ENCODE results near the gene GLP1R. TPM values are rescaled to one million over a fixed set of nuclear protein-coding genes. Genes with fewer than 3 reads are reported as not detected.

Gene GLP1R
- total RNA-seq, 3 donors from 2014 or later: 0.33 to 0.73 TPM; not detected in 1

DNA sequence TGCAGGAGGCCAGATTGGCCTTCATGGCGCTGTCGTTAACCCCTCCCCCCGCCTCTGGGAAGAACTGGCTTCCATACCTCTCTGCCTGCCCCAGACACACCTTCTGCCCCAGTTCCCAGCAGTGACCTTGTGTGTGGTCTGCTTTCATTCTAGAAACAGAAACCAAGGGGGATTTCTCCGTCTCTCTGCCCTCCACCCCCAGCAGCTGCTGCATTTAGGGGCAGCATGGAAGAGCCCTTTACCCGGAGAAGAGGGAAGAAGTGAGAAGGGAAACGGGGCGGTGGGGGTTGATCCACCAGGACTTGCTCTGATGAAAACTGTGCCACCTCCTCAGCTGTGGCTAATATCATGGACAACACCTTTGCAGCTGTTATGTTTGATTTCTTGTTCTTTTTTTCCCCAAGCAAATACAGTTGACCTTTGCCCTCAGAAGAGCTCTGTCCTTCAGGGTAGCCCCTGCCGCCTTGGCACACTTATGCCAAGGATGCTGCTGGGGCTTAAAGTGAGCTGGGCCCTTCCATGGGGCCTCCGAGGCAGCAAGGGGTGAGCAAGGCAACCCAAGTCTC is 6.1 kb downstream of the GLP1R start:
- Histone ChIP-seq H3K36me3 (no peaks in the 10 kb centered on the region), H3K4me1 (no peaks in the 10 kb centered on the region), H3K9me3 (no peaks in the 10 kb centered on the region), H3K27ac (no peak overlapping the region), H3K4me3 (no peak overlapping the region), H3K27me3 (peaks cover 0 to 2% of the 10 kb centered on the region in 2 donors)
- intact Hi-C loops (cut with DNase I; ENCODE audit: low total_unique reads): no loop called here
- TF ChIP-seq, protein P1, sequence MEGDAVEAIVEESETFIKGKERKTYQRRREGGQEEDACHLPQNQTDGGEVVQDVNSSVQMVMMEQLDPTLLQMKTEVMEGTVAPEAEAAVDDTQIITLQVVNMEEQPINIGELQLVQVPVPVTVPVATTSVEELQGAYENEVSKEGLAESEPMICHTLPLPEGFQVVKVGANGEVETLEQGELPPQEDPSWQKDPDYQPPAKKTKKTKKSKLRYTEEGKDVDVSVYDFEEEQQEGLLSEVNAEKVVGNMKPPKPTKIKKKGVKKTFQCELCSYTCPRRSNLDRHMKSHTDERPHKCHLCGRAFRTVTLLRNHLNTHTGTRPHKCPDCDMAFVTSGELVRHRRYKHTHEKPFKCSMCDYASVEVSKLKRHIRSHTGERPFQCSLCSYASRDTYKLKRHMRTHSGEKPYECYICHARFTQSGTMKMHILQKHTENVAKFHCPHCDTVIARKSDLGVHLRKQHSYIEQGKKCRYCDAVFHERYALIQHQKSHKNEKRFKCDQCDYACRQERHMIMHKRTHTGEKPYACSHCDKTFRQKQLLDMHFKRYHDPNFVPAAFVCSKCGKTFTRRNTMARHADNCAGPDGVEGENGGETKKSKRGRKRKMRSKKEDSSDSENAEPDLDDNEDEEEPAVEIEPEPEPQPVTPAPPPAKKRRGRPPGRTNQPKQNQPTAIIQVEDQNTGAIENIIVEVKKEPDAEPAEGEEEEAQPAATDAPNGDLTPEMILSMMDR (IDR thresholded peaks at IDR 0.05): no peak
- TF ChIP-seq POLR2A (IDR thresholded peaks at IDR 0.05): no peak
- TF ChIP-seq POLR2AphosphoS5 (IDR thresholded peaks at IDR 0.05): no peak
- no peak for DNase-seq (ENCODE audit: low spot score in 2 of 2)

DNA sequence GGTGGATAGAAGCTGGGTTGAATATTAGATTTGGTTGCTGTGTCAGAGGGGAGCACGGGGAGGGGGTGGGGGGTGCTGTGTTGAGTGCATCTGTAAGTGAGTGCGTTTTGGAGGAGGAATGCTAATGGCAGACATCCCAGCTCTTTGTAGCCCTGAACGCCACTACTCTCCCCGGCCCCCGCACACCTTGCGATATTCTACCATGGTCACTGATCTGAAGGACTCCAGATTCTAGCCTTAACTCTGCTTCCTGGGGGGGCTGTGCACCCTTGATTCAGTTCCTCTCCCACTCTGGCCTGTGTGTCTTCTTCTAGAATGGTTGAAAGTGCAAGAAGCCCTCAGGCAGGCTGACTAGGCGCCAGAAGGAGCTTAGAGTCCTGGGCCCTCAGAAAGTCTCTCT is 7.1 kb downstream of the GLP1R start:
- H3K27ac ChIP-seq: no peak overlapping the region

DNA sequence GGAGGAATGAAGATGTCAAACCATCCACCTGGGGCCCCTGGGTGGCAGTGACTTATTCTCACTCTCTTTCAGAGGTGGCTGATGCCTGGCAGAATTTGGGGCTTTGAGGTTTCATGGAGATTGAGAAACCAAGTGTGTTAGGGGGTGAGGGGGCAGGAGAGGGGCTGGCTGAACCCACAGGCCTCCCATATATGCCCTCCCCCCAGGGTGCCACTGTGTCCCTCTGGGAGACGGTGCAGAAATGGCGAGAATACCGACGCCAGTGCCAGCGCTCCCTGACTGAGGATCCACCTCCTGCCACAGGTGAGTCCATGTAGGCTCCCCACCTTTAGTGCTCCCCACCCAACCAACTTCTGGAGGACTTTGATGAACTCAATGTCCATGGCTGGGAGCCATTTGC is 7.6 kb downstream of the GLP1R start:
- TF ChIP-seq POLR2A (IDR thresholded peaks at IDR 0.05) (no peak), POLR2AphosphoS5 (IDR thresholded peaks at IDR 0.05) (no peak)
- TF ChIP-seq, protein P1 (IDR thresholded peaks at IDR 0.05): no peak
- Histone ChIP-seq H3K9me3 (no peaks in the 10 kb centered on the region), H3K4me1 (no peaks in the 10 kb centered on the region), H3K36me3 (no peaks in the 10 kb centered on the region), H3K27ac (no peak overlapping the region), H3K4me3 (no peak overlapping the region), H3K27me3 (peaks cover 0 to under 1% of the 10 kb centered on the region in 2 donors)
- no peak for DNase-seq (ENCODE audit: low spot score in 2 of 2)
- intact Hi-C loops (cut with DNase I; ENCODE audit: low total_unique reads): no loop called here

More for the DNA sequence above, 7.1 kb downstream of the GLP1R start:
- TF ChIP-seq POLR2AphosphoS5 (IDR thresholded peaks at IDR 0.05): no peak
- TF ChIP-seq POLR2A (IDR thresholded peaks at IDR 0.05): no peak
- TF ChIP-seq, protein P1 (IDR thresholded peaks at IDR 0.05): no peak
- intact Hi-C loops (cut with DNase I; ENCODE audit: low total_unique reads): no loop called here
- no peaks in the 10 kb centered on the region for H3K36me3 ChIP-seq
- H3K4me3 ChIP-seq: no peak overlapping the region
- H3K9me3 ChIP-seq: no peaks in the 10 kb centered on the region
- H3K4me1 ChIP-seq: no peaks in the 10 kb centered on the region
- DNase-seq (ENCODE audit: low spot score in 2 of 2): no peak
- H3K27me3 ChIP-seq: no peaks in the 10 kb centered on the region

DNA sequence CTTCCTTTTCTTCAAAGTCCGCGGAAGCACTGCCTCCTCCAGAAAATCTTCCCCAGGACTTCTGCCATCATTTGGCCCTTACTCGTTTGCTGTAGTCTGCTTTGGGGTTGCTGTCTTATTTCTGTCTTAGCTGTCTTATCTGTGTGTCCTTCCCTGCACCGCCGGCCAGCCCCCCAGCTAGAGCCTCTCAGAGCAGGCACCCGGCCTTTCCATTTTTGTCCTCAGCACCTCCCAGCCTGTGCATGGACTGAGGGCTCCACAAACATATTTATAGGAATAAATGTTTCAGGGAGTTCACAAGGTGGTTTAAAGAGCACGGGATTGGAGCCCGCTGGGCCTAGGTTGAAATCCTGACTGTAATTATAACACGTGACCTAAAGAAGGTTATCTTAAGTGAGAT is 8.1 kb downstream of the GLP1R start:
- Histone ChIP-seq H3K27ac (no peak overlapping the region), H3K4me1 (no peaks in the 10 kb centered on the region), H3K9me3 (no peaks in the 10 kb centered on the region), H3K27me3 (peaks cover 0 to 4% of the 10 kb centered on the region in 2 donors), H3K36me3 (no peaks in the 10 kb centered on the region), H3K4me3 (no peak overlapping the region)
- TF ChIP-seq, protein P1 (IDR thresholded peaks at IDR 0.05): no peak
- TF ChIP-seq POLR2A (IDR thresholded peaks at IDR 0.05) (no peak), POLR2AphosphoS5 (IDR thresholded peaks at IDR 0.05) (no peak)
- intact Hi-C loops (cut with DNase I; ENCODE audit: low total_unique reads): no loop called here
- DNase-seq (ENCODE audit: low spot score in 2 of 2): no peak

DNA sequence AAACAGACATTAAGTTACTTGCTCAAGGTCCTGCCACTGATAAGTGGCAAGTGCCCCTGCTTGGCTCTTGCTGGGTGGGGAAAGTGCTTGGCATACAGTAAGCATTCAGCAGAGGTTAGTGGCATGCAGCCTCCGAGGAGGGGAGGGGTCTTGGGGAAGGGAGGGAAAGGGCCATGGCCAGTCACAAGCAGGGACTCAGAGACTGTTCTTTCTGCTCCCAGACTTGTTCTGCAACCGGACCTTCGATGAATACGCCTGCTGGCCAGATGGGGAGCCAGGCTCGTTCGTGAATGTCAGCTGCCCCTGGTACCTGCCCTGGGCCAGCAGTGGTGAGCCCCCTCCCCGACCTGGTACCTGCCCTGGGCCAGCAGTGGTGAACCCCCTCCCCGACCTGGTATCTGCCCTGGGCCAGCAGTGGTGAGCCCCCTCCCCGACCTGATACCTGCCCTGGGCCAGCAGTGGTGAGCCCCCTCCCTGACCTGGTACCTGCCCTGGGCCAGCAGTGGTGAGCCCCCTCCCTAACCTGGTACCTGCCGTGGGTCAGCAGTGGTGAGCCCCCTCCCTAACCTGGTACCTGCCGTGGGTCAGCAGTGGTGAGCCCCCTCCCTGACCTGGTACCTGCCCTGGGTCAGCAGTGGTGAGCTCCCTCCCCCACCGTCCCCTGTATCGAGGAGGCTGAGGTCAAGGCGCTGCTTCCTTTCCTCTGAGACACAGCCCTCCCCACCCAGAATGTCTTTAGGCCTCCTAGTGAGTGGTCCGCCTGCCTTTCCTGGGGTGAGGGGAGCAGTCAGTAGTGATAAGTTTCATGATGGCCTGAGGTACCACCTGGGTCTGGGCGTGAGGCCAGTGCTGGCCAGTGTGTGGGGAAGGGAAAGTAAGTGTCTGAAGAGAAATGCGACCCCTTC is 8.9 kb downstream of the GLP1R start:
- H3K27me3 ChIP-seq: peaks cover 0 to 4% of the 10 kb centered on the region in 2 donors
- no peak for TF ChIP-seq POLR2A (IDR thresholded peaks at IDR 0.05)
- TF ChIP-seq, protein P1 (IDR thresholded peaks at IDR 0.05): no peak
- intact Hi-C loops (cut with DNase I; ENCODE audit: low total_unique reads): no loop called here
- H3K4me3 ChIP-seq: no peak overlapping the region
- no peak overlapping the region for H3K27ac ChIP-seq
- no peaks in the 10 kb centered on the region for H3K9me3 ChIP-seq
- no peaks in the 10 kb centered on the region for H3K4me1 ChIP-seq
- no peak for DNase-seq (ENCODE audit: low spot score in 2 of 2)
- no peaks in the 10 kb centered on the region for H3K36me3 ChIP-seq

All from breast epithelium (tissue), 4 donors.